ENCODE measurements around the gene PAWR. TPM values are rescaled to one million over a fixed set of nuclear protein-coding genes. Genes with fewer than 3 reads are reported as not detected.

Gene PAWR
- total RNA-seq, 8 experiments from 2014 or later, result 15.2 to 35.5 (median 18.6) TPM

- Histone ChIP-seq H3K4me3 (no peak overlapping the region), H3K27ac (no peak overlapping the region), H3K4me1 (replicated peaks in 1 of 2) (peaks cover 0 to 3% of the 10 kb centered on the region in 2 donors)
- no peak for ATAC-seq (replicated peaks in 6 of 8)
- in situ Hi-C loops (cut with MboI; ENCODE audit: low pct_unique_long_range_greater_than_20kb in 2 of 9, low sequenced_read_pairs in 9 of 9, unreplicated experiment in 9 of 9), result loop anchor here in 3 of 9 experiments (25.0 kb wide), 1 partner anchor 626 kb away; no protein-coding TSS in a partner anchor
- WGBS, 10 experiments, result 80 to 100% (median 96%) methylated on average over 1 to 11 of the region's 35 CpGs; no CpG with 5 or more reads in 3 of the 10 experiments
Observed at GRCh38 chr12:79561401-79562132, 129.2 kb downstream of the PAWR start.

GRCh38 chr12:79560225-79560889 is 130.4 kb downstream of the PAWR start:
- in situ Hi-C loops (cut with MboI; ENCODE audit: low pct_unique_long_range_greater_than_20kb in 2 of 9, low sequenced_read_pairs in 9 of 9, unreplicated experiment in 9 of 9), result loop anchor here in 3 of 9 experiments (25.0 kb wide), 1 partner anchor 627 kb away; no protein-coding TSS in a partner anchor
- Histone ChIP-seq H3K4me3 (no peak overlapping the region), H3K27ac (no peak overlapping the region), H3K4me1 (replicated peaks in 1 of 2) (peaks cover 0 to 3% of the 10 kb centered on the region in 2 donors)
- 75 to 100% (median 96%) methylated on average over 1 to 5 of the region's 6 CpGs; no CpG with 5 or more reads in 1 of the 10 experiments for WGBS, 10 experiments
- no peak for ATAC-seq (replicated peaks in 6 of 8)

GRCh38 chr12:79559591-79559990 is 131.2 kb downstream of the PAWR start:
- in situ Hi-C loops (cut with MboI; ENCODE audit: low pct_unique_long_range_greater_than_20kb in 2 of 9, low sequenced_read_pairs in 9 of 9, unreplicated experiment in 9 of 9), result loop anchor here in 3 of 9 experiments (10.0 to 25.0 kb wide), 2 partner anchors 185 to 628 kb away; no protein-coding TSS in a partner anchor
- no peak for ATAC-seq (replicated peaks in 6 of 8)
- WGBS, 10 experiments, result 93 to 100% (median 100%) methylated on average over 1 to 2 of the region's 2 CpGs; no CpG with 5 or more reads in 4 of the 10 experiments
- Histone ChIP-seq H3K4me3 (no peak overlapping the region), H3K4me1 (replicated peaks in 1 of 2) (peaks cover 0 to 3% of the 10 kb centered on the region in 2 donors), H3K27ac (no peak overlapping the region)

- Histone ChIP-seq H3K4me1 (replicated peaks in 1 of 2) (peaks cover 0 to 3% of the 10 kb centered on the region in 2 donors), H3K4me3 (no peak overlapping the region), H3K27ac (no peak overlapping the region)
- peak in 1 of 8 experiments; percentile 17 for ATAC-seq (replicated peaks in 6 of 8)
- 20 to 100% (median 92%) methylated on average over 1 to 4 of the region's 5 CpGs; no CpG with 5 or more reads in 2 of the 10 experiments for WGBS, 10 experiments
- in situ Hi-C loops (cut with MboI; ENCODE audit: low pct_unique_long_range_greater_than_20kb in 2 of 9, low sequenced_read_pairs in 9 of 9, unreplicated experiment in 9 of 9), result loop anchor here in 3 of 9 experiments (10.0 to 25.0 kb wide), 2 partner anchors 186 to 628 kb away; no protein-coding TSS in a partner anchor
Observed at GRCh38 chr12:79558924-79559469, 131.8 kb downstream of the PAWR start.

GRCh38 chr12:79557690-79558315 is 133.0 kb downstream of the PAWR start:
- H3K4me3 ChIP-seq, result no peak overlapping the region
- no peak for ATAC-seq (replicated peaks in 6 of 8)
- H3K4me1 ChIP-seq (replicated peaks in 1 of 2), result peaks cover 0 to 3% of the 10 kb centered on the region in 2 donors
- 40 to 100% (median 88%) methylated on average over 1 of the region's 1 CpG; no CpG with 5 or more reads in 3 of the 10 experiments for WGBS, 10 experiments
- in situ Hi-C loops (cut with MboI; ENCODE audit: low pct_unique_long_range_greater_than_20kb in 2 of 9, low sequenced_read_pairs in 9 of 9, unreplicated experiment in 9 of 9), result loop anchor here in 3 of 9 experiments (10.0 to 25.0 kb wide), 2 partner anchors 187 to 629 kb away; no protein-coding TSS in a partner anchor
- H3K27ac ChIP-seq, result no peak overlapping the region

- H3K27ac ChIP-seq, result no peak overlapping the region
- peaks cover 0 to 3% of the 10 kb centered on the region in 2 donors for H3K4me1 ChIP-seq (replicated peaks in 1 of 2)
- ATAC-seq (replicated peaks in 6 of 8), result peak in 4 of 8 experiments; percentile 22 to 62 (median 56)
- H3K4me3 ChIP-seq, result no peak overlapping the region
- WGBS, 10 experiments, result 60 to 100% (median 89%) methylated on average over 1 to 3 of the region's 3 CpGs; no CpG with 5 or more reads in 3 of the 10 experiments
- in situ Hi-C loops (cut with MboI; ENCODE audit: low pct_unique_long_range_greater_than_20kb in 2 of 9, low sequenced_read_pairs in 9 of 9, unreplicated experiment in 9 of 9), result loop anchor here in 3 of 9 experiments (10.0 to 25.0 kb wide), 2 partner anchors 190 to 632 kb away; no protein-coding TSS in a partner anchor
Observed at GRCh38 chr12:79555028-79555925, 135.5 kb downstream of the PAWR start.

- in situ Hi-C loops (cut with MboI; ENCODE audit: low pct_unique_long_range_greater_than_20kb in 2 of 9, low sequenced_read_pairs in 9 of 9, unreplicated experiment in 9 of 9), result loop anchor here in 3 of 9 experiments (10.0 to 25.0 kb wide), 2 partner anchors 191 to 633 kb away; no protein-coding TSS in a partner anchor
- Histone ChIP-seq H3K27ac (no peak overlapping the region), H3K4me1 (replicated peaks in 1 of 2) (peaks cover 0 to 3% of the 10 kb centered on the region in 2 donors), H3K4me3 (no peak overlapping the region)
- 80 to 100% (median 91%) methylated on average over 1 to 8 of the region's 24 CpGs; no CpG with 5 or more reads in 4 of the 10 experiments for whole genome bisulfite sequencing, 10 experiments
- ATAC-seq (replicated peaks in 6 of 8), result no peak
Observed at GRCh38 chr12:79553863-79554574, 136.7 kb downstream of the PAWR start.

- in situ Hi-C loops (cut with MboI; ENCODE audit: low pct_unique_long_range_greater_than_20kb in 2 of 9, low sequenced_read_pairs in 9 of 9, unreplicated experiment in 9 of 9), result loop anchor here in 3 of 9 experiments (10.0 to 25.0 kb wide), 2 partner anchors 193 to 635 kb away; no protein-coding TSS in a partner anchor
- ATAC-seq (replicated peaks in 6 of 8), result no peak
- Histone ChIP-seq H3K4me3 (no peak overlapping the region), H3K4me1 (replicated peaks in 1 of 2) (peaks cover 0 to 3% of the 10 kb centered on the region in 2 donors), H3K27ac (no peak overlapping the region)
- WGBS, 10 experiments, result 57 to 100% (median 88%) methylated on average over 3 to 6 of the region's 6 CpGs
Observed at GRCh38 chr12:79552192-79552591, 138.6 kb downstream of the PAWR start.

- no peaks in the 10 kb centered on the region for H3K4me1 ChIP-seq (replicated peaks in 1 of 2)
- peak in 1 of 8 experiments; percentile 18 for ATAC-seq (replicated peaks in 6 of 8)
- no peak overlapping the region for H3K27ac ChIP-seq
- WGBS, 10 experiments, result 75 to 100% (median 93%) methylated on average over 2 to 4 of the region's 4 CpGs; no CpG with 5 or more reads in 1 of the 10 experiments
- in situ Hi-C loops (cut with MboI; ENCODE audit: low pct_unique_long_range_greater_than_20kb in 2 of 9, low sequenced_read_pairs in 9 of 9, unreplicated experiment in 9 of 9), result loop anchor here in 4 of 9 experiments (10.0 to 25.0 kb wide), 3 partner anchors 137 to 638 kb away; no protein-coding TSS in a partner anchor
- no peak overlapping the region for H3K4me3 ChIP-seq
Observed at GRCh38 chr12:79549531-79550271, 141.1 kb downstream of the PAWR start.

- Histone ChIP-seq H3K4me1 (replicated peaks in 1 of 2) (no peaks in the 10 kb centered on the region), H3K4me3 (no peak overlapping the region)
Observed at GRCh38 chr12:79548610-79548924, 142.2 kb downstream of the PAWR start.

More at GRCh38 chr12:79548610-79548924, 142.2 kb downstream of the PAWR start:
- no peak for ATAC-seq (replicated peaks in 6 of 8)
- H3K27ac ChIP-seq, result no peak overlapping the region
- in situ Hi-C loops (cut with MboI; ENCODE audit: low pct_unique_long_range_greater_than_20kb in 2 of 9, low sequenced_read_pairs in 9 of 9, unreplicated experiment in 9 of 9), result loop anchor here in 3 of 9 experiments (25.0 kb wide), 1 partner anchor 136 kb away; no protein-coding TSS in a partner anchor
